ENCODE results near the gene GNAS-AS1.

GRCh38 chr20:58836616-58837204, 14.0 kb downstream of the GNAS-AS1 start:
- TF ChIP-seq LEF1 (IDR thresholded peaks at IDR 0.05; ENCODE audit: borderline replicate concordance) (no peak), PKNOX1 (IDR thresholded peaks at IDR 0.05) (no peak), SP1 (IDR thresholded peaks at IDR 0.05) (no peak), HDGF (IDR thresholded peaks at IDR 0.05; ENCODE audit: borderline replicate concordance) (no peak), ELF4 (IDR thresholded peaks at IDR 0.05) (no peak), CTBP1 (IDR thresholded peaks at IDR 0.05; ENCODE audit: borderline replicate concordance) (no peak), FOXM1 (IDR thresholded peaks at IDR 0.05; ENCODE audit: borderline replicate concordance) (no peak), NFRKB (IDR thresholded peaks at IDR 0.05) (no peak), SUZ12 (IDR thresholded peaks at IDR 0.05) (no peak), BHLHE40 (IDR thresholded peaks at IDR 0.05; ENCODE audit: borderline replicate concordance) (no peak), TARDBP (IDR thresholded peaks at IDR 0.05) (no peak), L3MBTL2 (conservative IDR thresholded peaks at IDR 0.05) (no peak), ZNF384 (IDR thresholded peaks at IDR 0.05) (no peak), ARNT (IDR thresholded peaks at IDR 0.05) (no peak)
